A549 treated with Mapracorat at 1 μM for 4 hours (cell line): ENCODE results near the gene ITGB6. TPM values are rescaled to one million over a fixed set of nuclear protein-coding genes. Genes with fewer than 3 reads are reported as not detected.

Source experiments
- total RNA-seq: library from RNA; stranded (reverse); fragments of 200-300 nt; extraction: Qiagen RNA extraction; gene quantifications from 5 replicates; pipeline ENCODE4 v1.2.3, GENCODE V29; 2022

The ITGB6 gene, protein sequence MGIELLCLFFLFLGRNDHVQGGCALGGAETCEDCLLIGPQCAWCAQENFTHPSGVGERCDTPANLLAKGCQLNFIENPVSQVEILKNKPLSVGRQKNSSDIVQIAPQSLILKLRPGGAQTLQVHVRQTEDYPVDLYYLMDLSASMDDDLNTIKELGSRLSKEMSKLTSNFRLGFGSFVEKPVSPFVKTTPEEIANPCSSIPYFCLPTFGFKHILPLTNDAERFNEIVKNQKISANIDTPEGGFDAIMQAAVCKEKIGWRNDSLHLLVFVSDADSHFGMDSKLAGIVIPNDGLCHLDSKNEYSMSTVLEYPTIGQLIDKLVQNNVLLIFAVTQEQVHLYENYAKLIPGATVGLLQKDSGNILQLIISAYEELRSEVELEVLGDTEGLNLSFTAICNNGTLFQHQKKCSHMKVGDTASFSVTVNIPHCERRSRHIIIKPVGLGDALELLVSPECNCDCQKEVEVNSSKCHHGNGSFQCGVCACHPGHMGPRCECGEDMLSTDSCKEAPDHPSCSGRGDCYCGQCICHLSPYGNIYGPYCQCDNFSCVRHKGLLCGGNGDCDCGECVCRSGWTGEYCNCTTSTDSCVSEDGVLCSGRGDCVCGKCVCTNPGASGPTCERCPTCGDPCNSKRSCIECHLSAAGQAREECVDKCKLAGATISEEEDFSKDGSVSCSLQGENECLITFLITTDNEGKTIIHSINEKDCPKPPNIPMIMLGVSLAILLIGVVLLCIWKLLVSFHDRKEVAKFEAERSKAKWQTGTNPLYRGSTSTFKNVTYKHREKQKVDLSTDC
- 0.48 to 0.95 TPM (median 0.83 TPM) in 5 replicates for total RNA-seq

DNA sequence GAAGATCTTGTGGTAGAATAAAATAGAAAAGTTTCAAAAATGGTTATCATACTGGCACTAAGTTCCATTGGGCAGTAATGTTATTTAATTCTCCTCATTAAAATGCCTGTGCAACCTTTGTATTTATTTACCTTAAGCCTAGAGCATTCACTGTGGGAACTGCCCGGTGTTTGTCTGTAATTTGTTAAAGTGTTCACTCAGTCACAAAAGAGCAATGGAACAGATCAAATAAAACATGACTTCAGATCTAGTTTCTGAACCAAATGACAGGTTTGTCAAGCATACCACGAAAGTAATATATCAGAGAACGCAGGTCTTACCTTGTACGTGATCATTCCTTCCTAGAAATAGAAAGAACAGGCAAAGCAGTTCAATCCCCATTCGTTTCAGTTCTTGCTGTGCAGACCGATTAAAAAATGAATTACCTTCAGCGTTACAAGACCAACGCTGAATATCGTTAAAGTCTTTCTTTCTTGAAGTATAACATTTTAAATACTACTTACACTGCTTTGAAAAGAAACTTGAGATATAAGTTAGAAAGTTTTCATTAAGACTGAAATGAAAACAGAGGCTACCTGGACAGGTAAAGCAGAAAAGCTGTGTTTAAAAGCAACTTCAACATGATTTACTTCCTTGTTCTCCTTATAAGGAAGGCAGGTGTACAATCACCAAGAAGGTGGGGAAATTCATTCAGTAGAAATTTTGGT is at the start of gene ITGB6:
Gene ITGB6, minus strand, starts transcription at position 590 of the 707 bp plus-strand sequence. Its CDS starts 209 bp downstream, at position 381.

DNA sequence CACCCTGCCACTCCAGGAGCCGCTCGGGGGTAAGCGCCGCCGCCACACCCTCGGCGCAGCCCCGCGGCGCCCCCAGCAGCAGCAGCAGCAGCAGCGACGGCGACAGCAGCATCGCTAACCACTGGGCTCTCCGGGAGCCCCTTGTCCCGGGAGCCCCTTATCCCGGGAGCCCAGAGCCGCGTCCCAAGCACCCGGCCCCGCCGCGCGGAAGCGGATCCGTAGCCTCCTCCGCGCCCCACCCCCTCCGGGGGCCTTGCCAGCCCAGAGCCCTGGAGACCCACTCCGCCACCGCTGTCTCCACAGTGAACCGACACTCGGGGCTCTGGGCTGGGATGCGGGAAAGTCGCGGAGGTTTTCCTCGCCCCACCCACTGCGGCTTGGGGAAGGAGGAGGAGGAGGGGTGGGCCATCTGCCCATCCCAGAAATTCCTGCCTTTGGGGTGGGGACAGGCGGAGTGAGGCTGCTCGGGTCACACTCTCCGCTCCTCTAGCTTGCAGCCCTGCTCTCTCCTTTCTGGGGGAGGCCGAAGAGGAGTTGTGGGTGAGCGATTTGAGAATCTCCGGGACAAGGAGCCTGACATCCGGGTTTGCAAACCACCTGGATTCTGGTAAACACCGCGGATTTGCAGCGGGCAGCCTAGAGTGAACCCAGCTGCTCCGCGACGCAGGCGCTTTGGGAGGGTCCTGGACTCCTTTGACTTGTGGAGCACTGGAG is 137.6 kb downstream of the ITGB6 start, which contains the start of gene PLA2R1:
Gene PLA2R1, minus strand, starts transcription at position 324 of the 714 bp plus-strand sequence. Its CDS starts 212 bp downstream, at position 112.

Other genes with a start within 250 kb of the ITGB6 start
- 1.6 to 2.8 TPM (median 2.2 TPM) in 5 replicates for gene PLA2R1, start 137.7 kb downstream of the ITGB6 start, total RNA-seq